Endothelial cell of umbilical vein (primary cell): ENCODE results near the gene SMURF1.

Experiments used
- EZH2 ChIP-seq: IDR thresholded peaks from 2 replicates; pipeline ENCODE4 v1.6.1; 2012; ENCODE audit warnings: borderline replicate concordance, low read depth, mild to moderate bottlenecking, moderate library complexity, low read length, inconsistent platforms; ENCODE audit not compliant: severe bottlenecking
- FOS ChIP-seq: IDR thresholded peaks from 2 replicates; pipeline ENCODE4 v1.6.1; 2011; ENCODE audit warnings: mild to moderate bottlenecking, low read length, moderate library complexity, borderline replicate concordance; ENCODE audit not compliant: insufficient read depth
- JUN ChIP-seq: IDR thresholded peaks from 2 replicates; pipeline ENCODE4 v1.6.1; 2011; ENCODE audit warnings: borderline replicate concordance, low read depth; ENCODE audit not compliant: insufficient read length, insufficient read depth
- TF ChIP-seq, protein P1 (sequence below), 2 donors: IDR thresholded peaks; 1 replicate in 1 of 2; 2 replicates in 1 of 2; pipeline ENCODE4 v1.5.1; 2011; ENCODE audit warnings: low read length in 2 of 2, mild to moderate bottlenecking in 2 of 2, moderate library complexity in 2 of 2, control low read depth in 1 of 2, inconsistent platforms in 1 of 2, low read depth in 1 of 2; ENCODE audit not compliant: insufficient read depth in 1 of 2; ENCODE audit errors: extremely low read depth in 1 of 2

GRCh38 chr7:98981701-98982100 lies 162.2 kb downstream of the SMURF1 start:
- TF ChIP-seq, protein P1, sequence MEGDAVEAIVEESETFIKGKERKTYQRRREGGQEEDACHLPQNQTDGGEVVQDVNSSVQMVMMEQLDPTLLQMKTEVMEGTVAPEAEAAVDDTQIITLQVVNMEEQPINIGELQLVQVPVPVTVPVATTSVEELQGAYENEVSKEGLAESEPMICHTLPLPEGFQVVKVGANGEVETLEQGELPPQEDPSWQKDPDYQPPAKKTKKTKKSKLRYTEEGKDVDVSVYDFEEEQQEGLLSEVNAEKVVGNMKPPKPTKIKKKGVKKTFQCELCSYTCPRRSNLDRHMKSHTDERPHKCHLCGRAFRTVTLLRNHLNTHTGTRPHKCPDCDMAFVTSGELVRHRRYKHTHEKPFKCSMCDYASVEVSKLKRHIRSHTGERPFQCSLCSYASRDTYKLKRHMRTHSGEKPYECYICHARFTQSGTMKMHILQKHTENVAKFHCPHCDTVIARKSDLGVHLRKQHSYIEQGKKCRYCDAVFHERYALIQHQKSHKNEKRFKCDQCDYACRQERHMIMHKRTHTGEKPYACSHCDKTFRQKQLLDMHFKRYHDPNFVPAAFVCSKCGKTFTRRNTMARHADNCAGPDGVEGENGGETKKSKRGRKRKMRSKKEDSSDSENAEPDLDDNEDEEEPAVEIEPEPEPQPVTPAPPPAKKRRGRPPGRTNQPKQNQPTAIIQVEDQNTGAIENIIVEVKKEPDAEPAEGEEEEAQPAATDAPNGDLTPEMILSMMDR (IDR thresholded peaks at IDR 0.05; ENCODE audit: extremely low read depth in 1 of 2, insufficient read depth in 1 of 2, low read depth in 1 of 2, low read length in 2 of 2) = no peak
- no peak for TF ChIP-seq JUN
- TF ChIP-seq EZH2 = no peak
- TF ChIP-seq FOS = no peak
